Measurements from ENCODE around the gene GARIN3.
"Not testable (repeated sequence)": the region's sequence is repeated elsewhere in the genome, so short reads cannot be mapped to it uniquely, and the experiment has no call there.

The GARIN3 gene

DNA sequence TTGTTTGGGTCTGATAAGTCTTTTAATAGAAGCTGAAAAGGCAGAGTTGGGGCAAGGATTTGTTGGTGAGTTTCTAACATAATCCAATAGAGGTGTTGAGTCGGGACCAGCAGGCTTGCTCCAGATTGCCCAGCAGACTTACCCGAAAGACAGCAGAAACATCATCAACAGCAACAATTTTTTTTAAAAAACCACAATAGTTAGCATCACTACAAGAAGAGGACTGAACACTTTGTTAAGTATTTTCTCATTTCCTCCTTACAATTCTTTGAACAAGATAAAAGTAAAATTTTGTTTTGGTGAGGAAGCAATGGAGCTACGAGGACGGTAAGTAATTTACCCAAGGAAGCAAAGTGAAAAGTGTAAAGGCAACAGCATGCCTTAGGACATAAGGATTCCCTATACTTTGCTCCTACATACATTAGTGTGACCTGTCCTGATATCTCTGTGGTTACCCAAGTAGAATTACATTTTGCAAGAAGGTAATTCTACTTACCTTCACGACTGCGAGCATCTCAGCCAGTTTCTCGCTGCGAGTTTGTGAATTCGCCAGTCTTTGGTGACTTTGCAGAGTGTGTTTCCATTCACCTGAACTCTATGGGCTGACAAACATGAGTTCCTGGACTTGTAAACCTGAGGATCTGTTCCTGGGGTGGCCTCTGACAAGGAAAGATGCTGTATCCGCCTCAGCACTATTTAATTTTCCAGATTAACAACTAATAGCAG lies 27.8 kb upstream of the GARIN3 start:
- H3K4me3 ChIP-seq (ENCODE audit: low read depth, low read length): no peak overlapping the region
- TF ChIP-seq, protein P1, sequence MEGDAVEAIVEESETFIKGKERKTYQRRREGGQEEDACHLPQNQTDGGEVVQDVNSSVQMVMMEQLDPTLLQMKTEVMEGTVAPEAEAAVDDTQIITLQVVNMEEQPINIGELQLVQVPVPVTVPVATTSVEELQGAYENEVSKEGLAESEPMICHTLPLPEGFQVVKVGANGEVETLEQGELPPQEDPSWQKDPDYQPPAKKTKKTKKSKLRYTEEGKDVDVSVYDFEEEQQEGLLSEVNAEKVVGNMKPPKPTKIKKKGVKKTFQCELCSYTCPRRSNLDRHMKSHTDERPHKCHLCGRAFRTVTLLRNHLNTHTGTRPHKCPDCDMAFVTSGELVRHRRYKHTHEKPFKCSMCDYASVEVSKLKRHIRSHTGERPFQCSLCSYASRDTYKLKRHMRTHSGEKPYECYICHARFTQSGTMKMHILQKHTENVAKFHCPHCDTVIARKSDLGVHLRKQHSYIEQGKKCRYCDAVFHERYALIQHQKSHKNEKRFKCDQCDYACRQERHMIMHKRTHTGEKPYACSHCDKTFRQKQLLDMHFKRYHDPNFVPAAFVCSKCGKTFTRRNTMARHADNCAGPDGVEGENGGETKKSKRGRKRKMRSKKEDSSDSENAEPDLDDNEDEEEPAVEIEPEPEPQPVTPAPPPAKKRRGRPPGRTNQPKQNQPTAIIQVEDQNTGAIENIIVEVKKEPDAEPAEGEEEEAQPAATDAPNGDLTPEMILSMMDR (conservative IDR thresholded peaks at IDR 0.05; ENCODE audit: low read depth, low read length): no peak
- no peak for DNase-seq (ENCODE audit: low read depth)

DNA sequence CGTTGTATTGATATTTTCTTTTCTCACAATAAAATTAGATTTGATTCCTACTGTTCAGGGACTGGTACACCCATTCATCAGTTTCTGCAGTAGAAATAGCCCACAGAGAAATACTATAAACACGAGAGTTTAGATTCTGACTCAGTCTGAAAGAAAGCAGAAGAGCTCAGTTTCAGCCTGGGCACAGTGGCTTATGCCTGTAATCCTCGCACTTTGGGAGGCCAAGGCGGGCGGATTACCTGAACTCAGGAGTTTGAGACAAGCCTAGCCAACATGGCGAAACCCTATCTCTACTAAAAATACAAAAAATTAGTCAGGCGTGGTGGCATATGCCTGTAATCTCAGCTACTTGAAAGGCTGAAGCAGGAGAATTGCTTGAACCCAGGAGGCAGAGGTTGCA lies 23.2 kb upstream of the GARIN3 start:
- no peak for DNase-seq (ENCODE audit: low read depth)
- H3K4me3 ChIP-seq (ENCODE audit: low read depth, low read length): no peak overlapping the region
- TF ChIP-seq, protein P1 (conservative IDR thresholded peaks at IDR 0.05; ENCODE audit: low read depth, low read length): no peak

DNA sequence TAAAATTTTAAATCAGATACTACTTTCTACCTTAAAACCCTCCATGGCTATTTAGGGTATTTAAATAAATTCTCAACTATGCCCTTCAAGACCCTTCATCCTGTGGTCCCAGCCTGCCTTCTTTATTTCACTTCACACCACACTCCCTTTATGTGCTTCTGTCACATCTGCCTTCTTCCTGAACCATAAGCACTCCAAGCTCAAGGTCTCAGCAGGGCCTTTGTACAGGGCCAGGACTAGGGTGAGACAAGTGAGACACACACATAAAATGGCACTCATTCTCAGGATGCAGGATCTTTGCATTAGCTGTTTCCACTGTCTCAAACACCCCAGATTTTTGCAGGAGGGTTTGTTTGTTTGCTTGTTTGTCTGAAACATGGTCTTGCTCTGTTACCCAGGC lies 22.2 kb upstream of the GARIN3 start:
- TF ChIP-seq, protein P1 (conservative IDR thresholded peaks at IDR 0.05; ENCODE audit: low read depth, low read length): no peak
- H3K4me3 ChIP-seq (ENCODE audit: low read depth, low read length): no peak overlapping the region
- no peak for DNase-seq (ENCODE audit: low read depth)

DNA sequence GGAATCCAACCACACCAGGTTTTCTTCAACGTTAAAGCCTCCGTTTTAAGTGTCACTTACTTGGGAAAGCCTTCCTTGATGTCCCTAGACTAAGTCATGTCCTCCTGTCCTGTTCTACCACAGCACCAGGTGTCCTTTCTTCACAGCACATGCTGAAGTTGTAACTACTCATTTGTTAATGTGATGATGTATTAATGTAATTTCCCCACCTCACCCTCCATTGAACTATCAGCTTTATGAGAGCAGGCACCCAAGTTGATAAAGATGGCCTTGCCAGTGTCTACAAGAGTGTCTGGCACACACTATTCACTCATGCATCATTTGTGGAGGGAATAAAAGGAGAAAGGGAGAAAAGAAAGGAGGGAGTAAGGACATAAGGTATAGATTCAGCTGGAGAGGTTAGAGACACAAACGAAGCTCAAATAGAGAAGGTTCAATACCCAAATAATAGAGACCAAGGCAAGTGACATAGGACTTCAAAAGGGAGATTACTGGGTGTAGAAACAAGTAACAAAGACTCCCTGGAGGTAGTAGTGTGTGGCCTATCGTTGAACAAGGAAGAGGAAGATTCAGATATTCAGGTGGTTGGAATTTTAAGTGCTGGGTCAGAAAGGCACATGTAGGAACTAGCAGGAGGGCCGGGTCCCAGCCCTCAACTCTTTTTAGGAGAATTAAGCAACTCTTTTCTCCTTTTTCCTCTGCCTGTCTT lies 21.1 kb upstream of the GARIN3 start:
- DNase-seq (ENCODE audit: low read depth): no peak
- TF ChIP-seq, protein P1 (conservative IDR thresholded peaks at IDR 0.05; ENCODE audit: low read depth, low read length): no peak
- H3K4me3 ChIP-seq (ENCODE audit: low read depth, low read length): no peak overlapping the region

DNA sequence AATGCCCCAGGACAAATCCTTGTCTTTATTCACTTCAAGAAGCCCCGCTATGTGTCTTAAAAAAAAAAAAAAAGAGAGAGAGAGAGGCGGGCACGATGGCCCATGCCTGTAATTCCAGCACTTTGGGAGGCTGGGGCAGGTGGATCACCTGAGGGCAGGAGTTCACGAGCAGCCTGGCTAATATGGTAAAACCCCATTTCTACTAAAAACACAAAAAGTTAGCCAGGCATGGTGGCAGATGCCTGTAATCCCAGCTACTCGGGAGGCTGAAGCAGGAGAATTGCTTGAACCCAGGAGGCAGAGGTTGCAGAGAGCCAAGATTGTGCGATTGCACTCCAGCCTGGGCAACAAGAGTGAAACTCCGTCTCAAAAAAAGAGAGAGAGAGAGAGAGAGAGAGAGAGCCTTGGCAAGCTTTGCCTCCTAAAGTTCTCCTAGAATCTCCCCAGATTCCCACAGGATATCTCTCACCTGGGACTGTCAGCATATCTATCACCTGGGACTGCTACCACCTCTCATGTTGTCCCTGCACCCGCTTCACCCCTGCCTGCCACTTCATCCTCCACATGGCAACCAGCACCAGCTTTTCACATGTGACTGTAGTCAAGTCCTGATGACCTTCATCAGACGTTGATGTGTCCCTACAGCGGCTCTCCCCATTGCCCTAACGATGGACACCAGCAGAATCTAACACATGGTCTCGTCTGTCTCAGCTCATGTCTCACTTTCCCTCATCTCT lies 20.4 kb upstream of the GARIN3 start:
- TF ChIP-seq, protein P1 (conservative IDR thresholded peaks at IDR 0.05; ENCODE audit: low read depth, low read length): no peak
- H3K4me3 ChIP-seq (ENCODE audit: low read depth, low read length): no peak overlapping the region
- DNase-seq (ENCODE audit: low read depth): no peak

DNA sequence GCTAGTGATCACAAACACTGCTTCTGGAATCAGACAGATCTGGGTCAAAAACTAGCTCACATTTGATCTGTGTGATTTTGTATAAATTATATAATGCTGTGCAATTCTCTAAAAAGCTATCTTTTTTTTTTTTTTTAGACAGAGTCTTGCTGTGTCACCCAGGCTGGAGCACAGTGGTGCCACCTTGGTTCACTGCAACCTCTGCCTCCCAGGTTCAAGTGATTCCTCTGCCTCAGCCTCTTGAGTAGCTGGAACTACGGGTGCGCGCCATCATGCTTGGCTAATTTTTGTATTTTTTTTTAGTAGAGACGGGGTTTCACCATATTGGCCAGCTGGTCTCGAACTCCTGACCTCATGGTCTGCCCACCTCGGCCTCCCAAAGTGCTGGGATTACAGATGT lies 19.1 kb upstream of the GARIN3 start:
- H3K4me3 ChIP-seq (ENCODE audit: low read depth, low read length); DNase-seq (ENCODE audit: low read depth): not testable (repeated sequence)

DNA sequence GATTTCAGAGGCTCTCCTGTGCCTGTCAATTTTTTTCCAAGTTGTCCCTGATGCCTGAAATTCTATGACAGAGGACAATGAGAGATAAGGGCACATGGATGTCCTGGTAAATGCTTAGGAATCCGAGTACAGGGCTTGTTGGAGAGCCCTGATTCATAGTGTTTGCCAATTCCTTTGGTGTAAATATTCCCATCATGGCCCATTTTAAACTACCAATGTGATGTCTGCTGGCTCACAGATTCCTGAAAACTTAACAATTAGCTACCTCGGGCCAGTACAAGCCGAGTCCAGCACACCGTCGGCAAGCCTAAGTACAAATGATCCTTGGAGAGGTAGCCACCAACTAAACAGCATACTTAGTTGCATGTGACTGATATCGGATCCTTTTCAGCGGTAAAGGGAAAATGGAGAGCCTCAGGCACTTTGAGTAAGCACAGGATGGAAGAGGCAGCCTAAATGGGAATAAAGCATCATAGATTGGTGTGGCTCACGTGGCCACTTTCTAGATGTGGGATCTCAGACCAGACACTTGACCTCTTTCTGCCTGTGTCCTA lies 18.1 kb upstream of the GARIN3 start:
- no peak for DNase-seq (ENCODE audit: low read depth)
- TF ChIP-seq, protein P1 (conservative IDR thresholded peaks at IDR 0.05; ENCODE audit: low read depth, low read length): no peak
- no peak overlapping the region for H3K4me3 ChIP-seq (ENCODE audit: low read depth, low read length)

Data from choroid plexus epithelial cell (primary cell).